Ectodermal cell (in vitro differentiated cells): Measurements from ENCODE around the gene RTN1.

ENCODE experiments used
- H3K27ac ChIP-seq: 2 replicates; pipeline ENCODE4 v1.7.0; 2013; ENCODE audit warnings: mild to moderate bottlenecking, low read depth, low read length; ENCODE audit not compliant: insufficient read depth, poor library complexity, severe bottlenecking
- H3K27me3 ChIP-seq: 2 replicates; pipeline ENCODE4 v1.7.0; 2013; ENCODE audit warnings: mild to moderate bottlenecking, low read length; ENCODE audit not compliant: insufficient read depth, control insufficient read depth, poor library complexity, severe bottlenecking
- H3K36me3 ChIP-seq: one replicate; pipeline ENCODE4 v1.7.0; 2013; ENCODE audit warnings: low read length; ENCODE audit not compliant: control insufficient read depth, insufficient read depth
- H3K4me1 ChIP-seq: one replicate; pipeline ENCODE4 v1.7.0; 2013; ENCODE audit warnings: low read length; ENCODE audit not compliant: control insufficient read depth, insufficient read depth
- H3K4me3 ChIP-seq: 2 replicates; pipeline ENCODE4 v1.7.0; 2013; ENCODE audit warnings: low read depth, low read length, control low read depth; ENCODE audit not compliant: insufficient read depth
- H3K9me3 ChIP-seq: 2 replicates; pipeline ENCODE4 v1.7.0; 2013; ENCODE audit warnings: mild to moderate bottlenecking, low read length, moderate library complexity; ENCODE audit not compliant: control insufficient read depth
- WGBS, 2 experiments: methylation state at CpG; one replicate each; pipeline ENCODE4 v1.1.7; 2013; ENCODE audit warnings: missing lambda C conversion rate in 2 of 2; 5-methylcytosine and 5-hydroxymethylcytosine counted together

The RTN1 gene

GRCh38 chr14:59711080-59711479 lies 159.5 kb downstream of the RTN1 start:
- Histone ChIP-seq H3K27me3 (no peaks in the 10 kb centered on the region), H3K4me1 (no peaks in the 10 kb centered on the region)
- WGBS, 2 experiments = 85 to 97% methylated on average over 1 to 2 of the region's 2 CpGs

GRCh38 chr14:59707778-59708561 lies 162.6 kb downstream of the RTN1 start:
- no peaks in the 10 kb centered on the region for H3K9me3 ChIP-seq
- no peak overlapping the region for H3K4me3 ChIP-seq
- no peaks in the 10 kb centered on the region for H3K36me3 ChIP-seq
- H3K4me1 ChIP-seq = no peaks in the 10 kb centered on the region
- H3K27ac ChIP-seq = no peak overlapping the region
- WGBS, 2 experiments = 93 to 95% methylated on average over 5 to 7 of the region's 7 CpGs
- no peaks in the 10 kb centered on the region for H3K27me3 ChIP-seq

More at GRCh38 chr14:59711080-59711479, 159.5 kb downstream of the RTN1 start:
- Histone ChIP-seq H3K9me3 (no peaks in the 10 kb centered on the region), H3K4me3 (no peak overlapping the region), H3K36me3 (no peaks in the 10 kb centered on the region), H3K27ac (no peak overlapping the region)

GRCh38 chr14:59705866-59706265 lies 164.7 kb downstream of the RTN1 start:
- H3K27ac ChIP-seq = no peak overlapping the region
- H3K9me3 ChIP-seq = no peaks in the 10 kb centered on the region
- no peaks in the 10 kb centered on the region for H3K27me3 ChIP-seq
- H3K36me3 ChIP-seq = no peaks in the 10 kb centered on the region
- 82 to 88% methylated on average over 4 of the region's 4 CpGs for WGBS, 2 experiments
- no peaks in the 10 kb centered on the region for H3K4me1 ChIP-seq
- H3K4me3 ChIP-seq = no peak overlapping the region

GRCh38 chr14:59705245-59705644 lies 165.3 kb downstream of the RTN1 start:
- Histone ChIP-seq H3K4me3 (no peak overlapping the region), H3K9me3 (no peaks in the 10 kb centered on the region), H3K27me3 (no peaks in the 10 kb centered on the region), H3K4me1 (no peaks in the 10 kb centered on the region), H3K27ac (no peak overlapping the region), H3K36me3 (no peaks in the 10 kb centered on the region)
- 86 to 98% methylated on average over 2 of the region's 2 CpGs for WGBS, 2 experiments

GRCh38 chr14:59704054-59704645 lies 166.4 kb downstream of the RTN1 start:
- no peaks in the 10 kb centered on the region for H3K27me3 ChIP-seq
- WGBS, 2 experiments = 92 to 93% methylated on average over 5 of the region's 5 CpGs

GRCh38 chr14:59699442-59699841 lies 171.1 kb downstream of the RTN1 start:
- 93 to 96% methylated on average over 2 of the region's 2 CpGs for WGBS, 2 experiments
- no peaks in the 10 kb centered on the region for H3K9me3 ChIP-seq

More at GRCh38 chr14:59704054-59704645, 166.4 kb downstream of the RTN1 start:
- Histone ChIP-seq H3K27ac (no peak overlapping the region), H3K9me3 (no peaks in the 10 kb centered on the region), H3K4me1 (no peaks in the 10 kb centered on the region), H3K36me3 (no peaks in the 10 kb centered on the region), H3K4me3 (no peak overlapping the region)

GRCh38 chr14:59698793-59699192 lies 171.8 kb downstream of the RTN1 start:
- H3K36me3 ChIP-seq = no peaks in the 10 kb centered on the region
- no peak overlapping the region for H3K4me3 ChIP-seq
- H3K4me1 ChIP-seq = no peaks in the 10 kb centered on the region
- no peaks in the 10 kb centered on the region for H3K9me3 ChIP-seq
- no peaks in the 10 kb centered on the region for H3K27me3 ChIP-seq
- H3K27ac ChIP-seq = no peak overlapping the region
- 86 to 100% methylated on average over 1 of the region's 2 CpGs for WGBS, 2 experiments

More at GRCh38 chr14:59699442-59699841, 171.1 kb downstream of the RTN1 start:
- no peaks in the 10 kb centered on the region for H3K36me3 ChIP-seq
- H3K27me3 ChIP-seq = no peaks in the 10 kb centered on the region
- H3K4me3 ChIP-seq = no peak overlapping the region
- H3K27ac ChIP-seq = no peak overlapping the region
- no peaks in the 10 kb centered on the region for H3K4me1 ChIP-seq

- WGBS, 2 experiments = 87% methylated on average over 4 of the region's 5 CpGs
- H3K9me3 ChIP-seq = no peaks in the 10 kb centered on the region
Measured at GRCh38 chr14:59695198-59695597, 175.4 kb downstream of the RTN1 start.

GRCh38 chr14:59691266-59691665 lies 179.3 kb downstream of the RTN1 start:
- WGBS, 2 experiments = 32 to 36% methylated on average over 2 of the region's 2 CpGs
- no peaks in the 10 kb centered on the region for H3K27me3 ChIP-seq
- no peak overlapping the region for H3K27ac ChIP-seq
- no peaks in the 10 kb centered on the region for H3K9me3 ChIP-seq
- no peak overlapping the region for H3K4me3 ChIP-seq
- no peaks in the 10 kb centered on the region for H3K36me3 ChIP-seq
- no peaks in the 10 kb centered on the region for H3K4me1 ChIP-seq

More at GRCh38 chr14:59695198-59695597, 175.4 kb downstream of the RTN1 start:
- H3K4me3 ChIP-seq = no peak overlapping the region
- H3K27me3 ChIP-seq = no peaks in the 10 kb centered on the region
- no peak overlapping the region for H3K27ac ChIP-seq
- no peaks in the 10 kb centered on the region for H3K36me3 ChIP-seq
- no peaks in the 10 kb centered on the region for H3K4me1 ChIP-seq

GRCh38 chr14:59690426-59690825 lies 180.2 kb downstream of the RTN1 start:
- 0% methylated on average over 1 of the region's 1 CpG for WGBS, 2 experiments
- H3K4me3 ChIP-seq = no peak overlapping the region

More at GRCh38 chr14:59690426-59690825, 180.2 kb downstream of the RTN1 start:
- no peaks in the 10 kb centered on the region for H3K36me3 ChIP-seq
- no peaks in the 10 kb centered on the region for H3K4me1 ChIP-seq
- H3K27ac ChIP-seq = no peak overlapping the region
- H3K9me3 ChIP-seq = no peaks in the 10 kb centered on the region
- no peaks in the 10 kb centered on the region for H3K27me3 ChIP-seq
